Midbrain (tissue), 1 donor: ENCODE measurements around the gene APEH.
A peak's percentile ranks its signal among the peaks of the same experiment; 100 is the strongest.

Source experiments
- DNase-seq: peaks from one replicate; lab custom pipeline; 2025; lab: John Stamatoyannopoulos, UW

The APEH gene

GRCh38 chr3:49714728-49715550 is 40.8 kb downstream of the APEH start:
- no peak for DNase-seq

DNA sequence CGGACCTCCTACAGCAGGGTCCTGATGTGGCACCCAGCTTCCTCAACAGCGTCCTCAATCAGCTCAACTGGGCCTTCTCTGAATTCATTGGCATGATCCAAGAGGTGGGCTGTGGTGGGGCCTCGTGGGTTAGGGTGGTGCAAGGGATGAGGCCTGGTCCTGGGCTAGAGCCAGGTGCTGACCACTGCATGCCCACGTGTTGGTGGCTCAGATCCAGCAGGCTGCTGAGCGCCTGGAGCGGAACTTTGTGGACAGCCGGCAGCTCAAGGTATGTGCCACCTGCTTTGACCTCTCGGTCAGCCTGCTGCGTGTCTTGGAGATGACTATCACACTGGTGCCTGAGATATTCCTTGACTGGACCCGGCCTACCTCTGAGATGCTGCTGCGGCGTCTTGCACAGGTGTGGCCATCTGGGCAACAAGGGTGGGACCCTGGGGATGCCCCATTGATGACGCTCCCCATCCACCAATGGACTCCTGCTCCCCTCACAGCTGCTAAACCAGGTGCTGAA is 41.5 kb downstream of the APEH start:
- DNase-seq, result no peak

DNA sequence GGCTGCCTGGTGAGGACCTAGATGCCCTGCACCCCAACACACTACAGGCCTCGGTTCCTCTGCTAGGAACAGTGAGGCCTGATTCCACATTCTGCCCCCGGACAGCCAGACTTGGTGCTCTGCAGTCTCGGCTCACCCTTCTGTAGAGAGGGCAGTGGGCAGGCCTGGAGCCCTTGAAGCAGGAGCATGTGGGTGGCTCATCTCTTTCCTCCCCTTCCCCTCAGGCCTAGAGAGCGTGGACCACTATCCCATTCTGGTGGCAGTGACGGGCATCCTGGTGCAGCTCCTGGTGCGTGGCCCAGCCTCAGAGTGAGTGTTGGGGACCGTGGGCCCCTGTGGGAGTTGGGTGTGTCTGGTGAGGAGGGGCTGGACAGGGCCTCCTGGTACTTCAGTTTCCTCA is 42.0 kb downstream of the APEH start:
- no peak for DNase-seq

DNA sequence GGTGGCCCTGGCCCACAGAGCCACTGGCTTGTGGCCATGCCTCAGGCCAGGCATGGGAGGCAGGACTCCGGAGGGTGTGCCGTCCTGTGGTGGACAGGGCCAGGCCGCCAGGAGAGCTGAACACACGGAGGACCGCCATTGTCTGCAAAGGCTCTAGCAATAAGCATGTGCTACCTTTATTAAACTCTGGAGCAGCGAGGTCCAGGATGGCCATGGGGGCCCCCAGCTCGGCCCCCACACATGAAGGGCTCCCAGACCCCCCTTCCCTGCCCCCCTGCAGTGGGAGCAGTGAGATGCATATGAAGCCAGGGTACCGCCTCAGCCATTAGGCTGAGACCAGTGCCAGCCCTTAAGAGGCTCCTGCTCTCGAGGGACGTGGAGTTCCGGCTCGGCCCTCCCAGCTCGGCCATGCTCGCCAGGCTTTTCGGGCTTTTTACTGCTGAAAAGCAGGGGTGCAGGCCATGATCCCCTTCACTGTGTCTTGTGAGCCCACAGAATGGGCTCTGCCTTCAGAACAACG is 42.6 kb downstream of the APEH start:
- DNase-seq, result no peak

DNA sequence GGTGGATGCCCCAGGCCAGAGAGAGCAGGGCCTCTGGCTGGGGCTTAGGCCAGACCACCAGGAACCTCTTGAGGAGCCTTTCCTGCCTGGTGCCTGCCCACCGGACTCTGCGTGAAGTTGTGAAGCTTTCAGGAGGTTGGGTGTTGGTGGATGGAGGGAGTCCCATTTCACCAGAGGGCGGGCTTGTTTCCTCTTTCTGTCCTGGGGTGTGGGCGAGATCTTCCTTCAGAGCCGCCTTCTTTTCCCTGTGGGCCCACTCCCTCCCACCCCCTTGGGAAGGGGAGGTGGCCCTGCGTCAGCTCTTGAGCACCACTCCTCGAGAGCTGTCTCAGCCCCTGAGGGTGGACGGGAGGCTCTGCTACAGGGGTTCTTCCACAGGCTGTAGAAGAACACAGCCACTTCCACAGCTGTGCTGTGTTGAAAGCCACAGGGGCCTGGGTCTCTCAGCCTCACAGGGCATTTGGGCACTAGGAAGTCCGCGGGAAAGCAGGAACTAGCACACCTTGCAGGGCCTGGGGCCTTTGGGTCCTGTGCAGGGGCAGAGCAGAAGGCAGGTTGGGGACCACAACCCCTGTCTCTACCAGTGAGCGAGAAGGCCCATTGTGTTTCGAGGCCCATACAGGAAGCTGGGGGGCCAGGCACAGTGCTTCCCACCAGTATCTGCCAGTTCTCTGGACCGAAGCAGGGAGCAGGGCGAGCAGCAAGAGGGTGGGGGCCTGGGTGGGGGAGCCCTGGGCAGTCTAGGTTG is 43.2 kb downstream of the APEH start:
- DNase-seq, result no peak

GRCh38 chr3:49717959-49718857 is 44.1 kb downstream of the APEH start:
- DNase-seq, result no peak

GRCh38 chr3:49718858-49719213 is 44.7 kb downstream of the APEH start:
- DNase-seq, result no peak

GRCh38 chr3:49719214-49719884 is 45.2 kb downstream of the APEH start, which contains the start of gene AMIGO3:
AMIGO3 (minus strand) TSS chr3:49719684; CDS start chr3:49719465, 219 bp downstream.
- peak; percentile 97 for DNase-seq

GRCh38 chr3:49720855-49721595 is 46.9 kb downstream of the APEH start:
- DNase-seq, result no peak

DNA sequence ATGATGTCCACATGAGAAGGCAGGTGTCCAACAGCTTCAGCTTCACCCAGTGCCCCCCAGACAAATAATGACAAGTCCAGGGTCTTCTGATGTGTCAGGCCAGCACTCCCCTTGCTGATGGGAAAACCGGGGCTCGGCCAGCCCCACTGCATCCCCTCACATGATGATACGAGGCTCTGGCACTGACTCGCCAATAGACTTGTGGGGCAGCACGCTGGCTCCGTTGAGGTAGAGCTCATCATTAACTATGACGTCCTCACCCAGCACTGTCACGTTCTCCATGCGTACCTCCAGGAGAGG is 47.4 kb downstream of the APEH start:
- DNase-seq, result no peak

DNA sequence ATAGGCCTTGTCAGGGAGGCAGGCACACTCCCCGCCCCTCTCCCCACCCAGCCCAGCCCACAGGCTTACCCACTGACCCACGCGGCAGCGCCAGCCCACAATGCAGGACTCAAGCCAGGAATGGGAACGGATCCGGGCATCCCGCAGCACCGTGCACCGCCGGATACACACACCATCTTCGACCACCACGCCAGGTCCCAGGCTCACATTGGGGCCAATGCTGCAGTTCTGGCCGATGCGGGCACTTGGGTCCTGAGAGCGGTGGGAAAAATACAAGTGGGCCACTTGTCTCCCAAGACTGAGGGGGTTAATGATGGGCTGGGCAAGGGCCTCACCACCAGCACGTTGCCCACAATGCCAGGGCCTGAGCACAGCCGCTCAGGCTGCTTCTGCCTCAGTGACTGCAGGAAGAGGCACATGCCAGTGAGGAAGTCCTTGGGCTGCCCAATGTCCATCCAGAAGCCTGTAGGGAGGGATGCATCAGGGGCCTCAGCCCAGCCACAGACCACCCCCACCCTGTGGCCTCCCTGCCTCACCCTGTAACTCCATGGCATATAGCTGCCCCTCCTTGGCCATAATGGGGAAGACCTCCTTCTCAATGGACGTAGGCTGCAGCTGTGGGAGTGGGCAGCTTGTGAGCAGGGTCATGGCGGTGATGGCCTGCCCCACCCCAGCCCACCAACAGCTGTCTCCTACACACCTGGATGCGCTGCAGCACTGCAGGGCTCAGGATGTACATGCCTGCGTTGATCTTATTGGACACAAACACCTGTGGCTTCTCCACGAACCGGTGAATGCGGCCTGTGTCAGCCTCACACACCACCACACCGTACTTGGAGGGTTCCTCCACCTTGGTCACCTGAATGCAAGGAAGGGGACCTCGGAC is 48.0 kb downstream of the APEH start:
- DNase-seq, result no peak

DNA sequence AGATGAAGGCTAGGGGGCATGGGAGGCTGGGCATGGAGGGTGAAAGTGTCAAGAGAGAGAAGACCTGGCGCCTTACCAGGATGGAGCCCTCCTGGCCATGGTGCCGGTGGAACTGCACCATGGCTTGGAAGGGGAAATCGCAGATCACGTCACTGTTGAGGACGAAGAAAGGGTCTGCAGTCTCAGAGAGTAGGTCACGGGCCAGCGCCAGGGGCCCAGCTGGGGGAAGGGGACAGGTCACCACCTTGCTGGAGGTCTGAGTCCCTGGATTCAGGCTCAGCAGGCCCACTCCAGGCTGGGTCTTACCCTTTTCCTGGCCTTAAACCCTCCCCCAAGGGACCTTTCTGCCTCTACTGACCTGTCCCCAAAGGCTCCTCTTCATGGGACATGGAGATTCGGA is 48.7 kb downstream of the APEH start:
- DNase-seq, result no peak

GRCh38 chr3:49723296-49723627 is 49.1 kb downstream of the APEH start:
- no peak for DNase-seq

GRCh38 chr3:49723628-49724551 is 49.7 kb downstream of the APEH start, which contains the start of gene GMPPB:
GMPPB (minus strand) TSS chr3:49723951; CDS start chr3:49723726, 225 bp downstream.
- peak; percentile 97 for DNase-seq

- DNase-seq, result no peak
Observed at GRCh38 chr3:49724586-49724985, 50.4 kb downstream of the APEH start.

DNA sequence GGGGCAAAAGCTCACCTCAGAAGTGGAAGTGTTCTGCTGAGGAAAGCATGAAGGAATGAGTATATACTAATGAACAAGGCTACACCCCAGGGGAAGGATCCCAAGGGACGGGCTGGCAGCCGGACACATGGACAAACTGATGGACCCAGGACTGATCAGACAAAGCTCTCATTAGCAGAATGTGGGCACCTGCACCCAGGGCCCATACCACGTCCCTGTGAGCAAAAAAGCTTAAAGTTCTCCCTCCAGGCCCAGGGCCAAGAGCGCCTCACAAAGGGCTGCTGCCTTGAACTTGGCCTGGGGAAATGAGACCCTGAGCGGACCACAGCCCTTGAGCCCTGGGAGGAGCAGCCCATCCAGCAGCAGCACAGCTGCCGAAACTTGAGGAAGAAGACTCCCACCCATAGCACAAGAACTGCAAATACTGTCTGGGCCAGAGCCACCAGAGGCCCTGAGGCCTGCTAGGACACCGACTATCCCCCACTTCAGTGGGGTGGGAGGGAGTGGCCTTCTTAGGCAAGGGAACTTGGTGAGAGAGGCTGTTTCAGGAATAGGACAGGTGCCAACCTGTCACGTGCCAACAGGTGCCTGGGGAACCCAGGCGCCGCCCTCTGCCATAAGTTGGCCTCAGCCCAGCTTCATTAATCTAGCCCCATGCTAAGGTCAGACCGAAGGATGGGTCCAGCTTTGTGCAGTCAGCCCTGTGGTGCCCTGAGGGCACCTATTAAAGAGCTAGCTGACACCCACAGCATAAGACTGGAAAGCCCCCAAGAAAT is 51.9 kb downstream of the APEH start:
- no peak for DNase-seq

- DNase-seq, result no peak
Observed at GRCh38 chr3:49727154-49727923, 53.2 kb downstream of the APEH start.
